Upper lobe of left lung (tissue), 4 donors: ENCODE measurements around the gene RASSF7.

ENCODE experiments used
- POLR2A ChIP-seq, 4 donors: fragments of 450-650 bp; IDR thresholded peaks; one replicate each; pipeline ENCODE4 v1.5.1; 2016 to 2017; ENCODE audit warnings: antibody characterized with exemption in 4 of 4, mild to moderate bottlenecking in 2 of 4
- TF ChIP-seq, protein P1 (sequence below), 6 experiments: fragments of 450-650 bp in 4 of 6; fragments of 200-600 bp in 2 of 6; sonication (generic) in 2 of 6; IDR thresholded peaks; one replicate each; pipeline ENCODE4 v1.5.1; 2016 to 2019; ENCODE audit warnings: antibody characterized with exemption in 6 of 6

DNA sequence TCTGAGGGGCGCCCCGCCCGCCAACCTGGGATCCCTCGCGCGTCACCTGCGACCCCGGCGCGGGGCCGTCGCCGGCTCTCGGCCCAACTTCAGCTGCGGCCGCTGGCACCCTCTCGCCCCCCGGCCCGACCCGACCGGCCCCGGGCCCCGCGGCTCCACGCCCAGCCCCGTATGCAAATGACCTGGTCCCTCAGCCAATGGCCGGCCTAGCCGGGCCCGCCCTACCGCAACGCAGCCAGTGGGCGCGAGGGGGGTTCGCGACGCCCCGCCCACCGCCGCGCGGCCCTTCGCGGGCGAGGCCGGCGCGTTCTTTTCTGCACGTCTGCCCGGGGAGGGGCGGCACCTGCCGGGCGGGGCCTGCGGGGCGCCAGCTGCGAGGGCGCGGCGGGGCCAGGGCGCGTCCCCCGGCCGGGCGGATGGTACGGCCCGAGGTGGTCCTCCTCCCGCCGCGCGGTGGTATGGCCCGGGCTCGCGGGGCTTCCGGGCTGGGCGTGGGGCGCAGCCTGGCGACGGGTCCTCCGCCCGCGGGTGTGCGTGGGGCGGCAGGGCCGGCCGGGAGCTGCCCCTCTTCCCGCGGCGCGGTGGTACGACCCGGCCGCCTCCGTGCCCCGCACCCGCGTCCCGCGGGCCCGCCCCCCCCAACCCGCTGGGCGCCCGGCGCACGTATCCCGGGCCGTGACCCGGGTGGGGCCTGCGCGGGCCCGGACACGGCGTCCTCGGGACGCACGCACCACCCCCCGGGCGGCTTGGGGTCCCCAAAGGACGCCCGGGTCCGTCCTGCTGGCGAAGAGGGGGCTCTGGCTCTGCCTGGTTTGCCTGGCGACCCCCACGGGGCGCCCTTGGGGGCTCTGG lies 7.8 kb downstream of the RASSF7 start:
- peak in 2 of 4 donors; percentile 59 to 78 for TF ChIP-seq POLR2A (IDR thresholded peaks at IDR 0.05)
- TF ChIP-seq, protein P1, sequence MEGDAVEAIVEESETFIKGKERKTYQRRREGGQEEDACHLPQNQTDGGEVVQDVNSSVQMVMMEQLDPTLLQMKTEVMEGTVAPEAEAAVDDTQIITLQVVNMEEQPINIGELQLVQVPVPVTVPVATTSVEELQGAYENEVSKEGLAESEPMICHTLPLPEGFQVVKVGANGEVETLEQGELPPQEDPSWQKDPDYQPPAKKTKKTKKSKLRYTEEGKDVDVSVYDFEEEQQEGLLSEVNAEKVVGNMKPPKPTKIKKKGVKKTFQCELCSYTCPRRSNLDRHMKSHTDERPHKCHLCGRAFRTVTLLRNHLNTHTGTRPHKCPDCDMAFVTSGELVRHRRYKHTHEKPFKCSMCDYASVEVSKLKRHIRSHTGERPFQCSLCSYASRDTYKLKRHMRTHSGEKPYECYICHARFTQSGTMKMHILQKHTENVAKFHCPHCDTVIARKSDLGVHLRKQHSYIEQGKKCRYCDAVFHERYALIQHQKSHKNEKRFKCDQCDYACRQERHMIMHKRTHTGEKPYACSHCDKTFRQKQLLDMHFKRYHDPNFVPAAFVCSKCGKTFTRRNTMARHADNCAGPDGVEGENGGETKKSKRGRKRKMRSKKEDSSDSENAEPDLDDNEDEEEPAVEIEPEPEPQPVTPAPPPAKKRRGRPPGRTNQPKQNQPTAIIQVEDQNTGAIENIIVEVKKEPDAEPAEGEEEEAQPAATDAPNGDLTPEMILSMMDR (IDR thresholded peaks at IDR 0.05), result peak in 4 of 6 experiments; percentile 28 to 47 (median 34)
